SK-N-SH (cell line): Measurements from ENCODE around the gene AP2S1. TPM values are rescaled to one million over a fixed set of nuclear protein-coding genes. Genes with fewer than 3 reads are reported as not detected.
A peak's percentile ranks its signal among the peaks of the same experiment; 100 is the strongest.
"Not testable (repeated sequence)": the region's sequence is repeated elsewhere in the genome, so short reads cannot be mapped to it uniquely, and the experiment has no call there.

Experiments
- CTCF ChIA-PET: fragments of 300-600, 350-600 bp; formaldehyde crosslinking; extraction: SDS; loops from one replicate; lab custom pipeline; 2021; lab: Yijun Ruan, JAX
- POLR2A ChIA-PET: fragments of 350-600 bp; sonication (Branson Sonifier 250); formaldehyde crosslinking; extraction: SDS; loops from one replicate; lab custom pipeline; 2020; ENCODE audit warnings: antibody characterized with exemption, inconsistent platforms; lab: Yijun Ruan, JAX
- DNase-seq: peaks from one replicate; pipeline ENCODE4 v3.0.0; 2012
- H2AFZ ChIP-seq: fragments of 200-600 bp; sonication (generic); 2 replicates; pipeline ENCODE4 v1.8.1; 2016; ENCODE audit warnings: antibody characterized with exemption, mild to moderate bottlenecking, low read depth
- H3F3A ChIP-seq: fragments of 200-600 bp; sonication (generic); replicated peaks from 2 replicates; pipeline ENCODE3; 2016; ENCODE audit warnings: antibody characterized with exemption, mild to moderate bottlenecking; ENCODE audit not compliant: insufficient read depth
- H3K27ac ChIP-seq, 2 experiments: fragments of 200-500 bp in 1 of 2; fragments of 200-600 bp in 1 of 2; sonication (Bioruptor generic) in 1 of 2; sonication (generic), shearing (Covaris generic) in 1 of 2; 2 replicates each; pipeline versions ENCODE4 v1.5.1 to v1.6.1; 2014 to 2016; ENCODE audit warnings: low read depth in 2 of 2, inconsistent platforms in 1 of 2, low read length in 1 of 2, mild to moderate bottlenecking in 1 of 2, mixed read lengths in 1 of 2
- H3K27me3 ChIP-seq: fragments of 200-600 bp; sonication (generic), shearing (Covaris generic); 2 replicates; pipeline ENCODE4 v1.6.1; 2016; ENCODE audit warnings: mixed run types; ENCODE audit not compliant: insufficient read depth
- H3K36me3 ChIP-seq, 2 experiments: fragments of 200-500 bp in 1 of 2; fragments of 200-600 bp in 1 of 2; sonication (Bioruptor generic) in 1 of 2; sonication (generic) in 1 of 2; replicated peaks in 1 of 2; 2 replicates each; pipeline versions ENCODE3 to v1.5.1; 2014 to 2016; ENCODE audit warnings: low read length in 1 of 2, mild to moderate bottlenecking in 1 of 2; ENCODE audit not compliant: insufficient read depth in 2 of 2, control insufficient read depth in 1 of 2
- H3K4me1 ChIP-seq, 2 experiments: fragments of 200-500 bp in 1 of 2; fragments of 200-600 bp in 1 of 2; sonication (Bioruptor generic) in 1 of 2; sonication (generic), shearing (Covaris generic) in 1 of 2; 2 replicates each; pipeline versions ENCODE4 v1.5.1 to v1.6.1; 2014 to 2016; ENCODE audit warnings: low read depth in 1 of 2, low read length in 1 of 2, mixed run types in 1 of 2; ENCODE audit not compliant: insufficient read depth in 2 of 2, control insufficient read depth in 1 of 2
- H3K4me2 ChIP-seq: fragments of 200-600 bp; sonication (generic), shearing (Covaris generic); 2 replicates; pipeline ENCODE4 v1.6.1; 2017; ENCODE audit warnings: mixed run types
- H3K4me3 ChIP-seq, 2 experiments: fragments of 200-500 bp in 1 of 2; fragments of 200-600 bp in 1 of 2; sonication (Bioruptor generic) in 1 of 2; sonication (generic), shearing (Covaris generic) in 1 of 2; 2 replicates each; pipeline versions ENCODE4 v1.5.1 to v1.8.1; 2014 to 2016; ENCODE audit warnings: low read depth in 2 of 2, inconsistent platforms in 1 of 2, low read length in 1 of 2, mild to moderate bottlenecking in 1 of 2, mixed read lengths in 1 of 2, moderate library complexity in 1 of 2
- H3K79me2 ChIP-seq: fragments of 200-600 bp; sonication (generic); 2 replicates; pipeline ENCODE4 v1.8.1; 2017; ENCODE audit warnings: mild to moderate bottlenecking; ENCODE audit not compliant: insufficient read depth
- H3K9ac ChIP-seq: fragments of 200-600 bp; sonication (generic); 2 replicates; pipeline ENCODE4 v1.6.1; 2017; ENCODE audit warnings: mixed run types
- H3K9me2 ChIP-seq: fragments of 200-600 bp; sonication (generic); 2 replicates; pipeline ENCODE4 v1.6.1; 2017; ENCODE audit warnings: mixed run types
- H3K9me3 ChIP-seq: fragments of 200-600 bp; sonication (generic); 2 replicates; pipeline ENCODE4 v1.6.1; 2017; ENCODE audit warnings: mixed run types, mild to moderate bottlenecking, moderate library complexity
- H4K20me1 ChIP-seq: fragments of 200-600 bp; sonication (generic); 2 replicates; pipeline ENCODE4 v1.6.1; 2017; ENCODE audit warnings: mild to moderate bottlenecking, mixed run types; ENCODE audit not compliant: insufficient read depth
- CHD2 ChIP-seq: fragments of 150-350 bp; IDR thresholded peaks from 2 replicates; pipeline ENCODE4 v1.6.1; 2018; ENCODE audit warnings: low read length; ENCODE audit not compliant: partially characterized antibody
- EP300 ChIP-seq, 2 experiments: IDR thresholded peaks; 2 replicates each; pipeline versions ENCODE4 v1.4.0 to v1.6.1; 2012; ENCODE audit warnings: borderline replicate concordance in 1 of 2, low read depth in 1 of 2, low read length in 1 of 2
- EZH2phosphoT487 ChIP-seq: fragments of 200-600 bp; sonication (generic); IDR thresholded peaks from 2 replicates; pipeline ENCODE4 v1.6.1; 2017; ENCODE audit warnings: low read depth, mixed run types, mild to moderate bottlenecking, antibody characterized with exemption, moderate library complexity, borderline replicate concordance
- FOXM1 ChIP-seq: IDR thresholded peaks from 2 replicates; pipeline ENCODE4 v1.4.0; 2012; ENCODE audit warnings: low read depth, mild to moderate bottlenecking
- GATA2 ChIP-seq: sonication (generic); formaldehyde crosslinking; IDR thresholded peaks from 2 replicates; pipeline ENCODE4 v1.5.0; 2020; ENCODE audit warnings: mild to moderate bottlenecking, missing genetic modification reagents
- IRF3 ChIP-seq: fragments of 150-350 bp; IDR thresholded peaks from 2 replicates; pipeline ENCODE4 v1.6.1; 2016; ENCODE audit warnings: mild to moderate bottlenecking, low read depth, low read length
- JUND ChIP-seq: IDR thresholded peaks from 2 replicates; pipeline ENCODE4 v1.4.0; 2012
- MAX ChIP-seq: IDR thresholded peaks from 2 replicates; pipeline ENCODE4 v1.4.0; 2012; ENCODE audit warnings: low read depth
- MEF2A ChIP-seq: IDR thresholded peaks from 2 replicates; pipeline ENCODE4 v1.4.0; 2012; ENCODE audit warnings: low read depth, borderline replicate concordance
- MXI1 ChIP-seq: IDR thresholded peaks from 2 replicates; pipeline ENCODE4 v1.6.1; 2012; ENCODE audit warnings: mild to moderate bottlenecking, low read depth, low read length, improper control_type of control experiment
- PBX3 ChIP-seq: IDR thresholded peaks from 2 replicates; pipeline ENCODE4; 2012
- RCOR1 ChIP-seq: fragments of 150-350 bp; IDR thresholded peaks from 2 replicates; pipeline ENCODE4 v1.6.1; 2017; ENCODE audit warnings: antibody characterized with exemption, low read length
- RFX5 ChIP-seq: IDR thresholded peaks from 2 replicates; pipeline ENCODE4 v1.6.1; 2012; ENCODE audit warnings: mild to moderate bottlenecking, improper control_type of control experiment, low read length
- SIN3A ChIP-seq: IDR thresholded peaks from 2 replicates; pipeline ENCODE4 v1.6.1; 2012; ENCODE audit warnings: low read depth, mild to moderate bottlenecking, low read length, moderate library complexity, borderline replicate concordance
- TAF1 ChIP-seq: IDR thresholded peaks from 2 replicates; pipeline ENCODE4 v1.6.1; 2012; ENCODE audit warnings: low read depth, mild to moderate bottlenecking, low read length, moderate library complexity, borderline replicate concordance
- WGBS: methylation state at CpG from one replicate; pipeline ENCODE4 v1.1.6; 2017; ENCODE audit warnings: low lambda C conversion rate; 5-methylcytosine and 5-hydroxymethylcytosine counted together
- polyA plus RNA-seq, 3 experiments: library from polyadenylated mRNA; depleted of rRNA; stranded (reverse); fragments of >200 nt; gene quantifications; 2 replicates each; pipeline ENCODE4 v1.2.3, GENCODE V29; 2012

Gene AP2S1
- polyA plus RNA-seq, 1 of the 3 experiments (the other 2 are of a cell fraction) = 565 TPM

- H3K27me3 ChIP-seq, H3K4me2 ChIP-seq, H3K4me3 ChIP-seq, POLR2A ChIA-PET, H3K9me3 ChIP-seq, H3K27ac ChIP-seq, H2AFZ ChIP-seq, H3K9ac ChIP-seq, H3K9me2 ChIP-seq, DNase-seq, H3K36me3 ChIP-seq, CTCF ChIA-PET: not testable (repeated sequence)
- WGBS = 97% methylated on average over 5 of the region's 5 CpGs
- Histone ChIP-seq H4K20me1 (peaks cover 52% of the 10 kb centered on the region), H3K4me1 (peaks cover 8 to 34% of the 10 kb centered on the region in 2 experiments), H3K79me2 (peaks cover 98% of the 10 kb centered on the region), H3F3A (peaks cover 53% of the 10 kb centered on the region)
Observed at GRCh38 chr19:46871173-46871572, 20.5 kb upstream of the AP2S1 start.

GRCh38 chr19:46868025-46868802 lies 17.6 kb upstream of the AP2S1 start:
- 93% methylated on average over 4 of the region's 4 CpGs for WGBS
- Histone ChIP-seq H3K9ac (no peak overlapping the region), H3F3A (peaks cover 36% of the 10 kb centered on the region), H3K9me3 (no peaks in the 10 kb centered on the region), H3K4me2 (peak overlapping the region; percentile 64; the same call in 1 of the 2 replicates), H2AFZ (no peak overlapping the region), H3K79me2 (peaks cover 100% of the 10 kb centered on the region), H3K4me3 (no peak overlapping the region), H3K27ac (peak overlapping the region in 1 of 2 experiments; percentile 68; a peak in 1 of 4 replicates), H4K20me1 (peaks cover 81% of the 10 kb centered on the region), H3K9me2 (no peaks in the 10 kb centered on the region), H3K36me3 (peaks cover 0 to 6% of the 10 kb centered on the region in 2 experiments), H3K4me1 (peaks cover 23 to 29% of the 10 kb centered on the region in 2 experiments; a peak in 3 of 4 replicates), H3K27me3 (no peaks in the 10 kb centered on the region)
- TF ChIP-seq IRF3 (no peak), RFX5 (no peak), JUND (no peak), RCOR1 (no peak), MEF2A (no peak), TAF1 (no peak), EP300 (IDR thresholded peaks at IDR 0.05; ENCODE audit: borderline replicate concordance in 1 of 2, low read depth in 1 of 2, low read length in 1 of 2) (no peak), PBX3 (no peak), SIN3A (no peak), CHD2 (no peak), MXI1 (no peak), FOXM1 (no peak), EZH2phosphoT487 (no peak), MAX (no peak), GATA2 (no peak)
- POLR2A ChIA-PET = no interaction called here
- DNase-seq = no peak
- CTCF ChIA-PET = interaction anchor here (0.9 to 1.1 kb wide), 2 partner anchors 123 to 168 kb away, joined by 3 to 9 read pairs; no protein-coding TSS in a partner anchor
